ENCODE results near the gene C3orf18. TPM values are rescaled to one million over a fixed set of nuclear protein-coding genes. Genes with fewer than 3 reads are reported as not detected.

Gene C3orf18
- total RNA-seq, 1 donor from 2014 or later = 7.2 TPM

DNA sequence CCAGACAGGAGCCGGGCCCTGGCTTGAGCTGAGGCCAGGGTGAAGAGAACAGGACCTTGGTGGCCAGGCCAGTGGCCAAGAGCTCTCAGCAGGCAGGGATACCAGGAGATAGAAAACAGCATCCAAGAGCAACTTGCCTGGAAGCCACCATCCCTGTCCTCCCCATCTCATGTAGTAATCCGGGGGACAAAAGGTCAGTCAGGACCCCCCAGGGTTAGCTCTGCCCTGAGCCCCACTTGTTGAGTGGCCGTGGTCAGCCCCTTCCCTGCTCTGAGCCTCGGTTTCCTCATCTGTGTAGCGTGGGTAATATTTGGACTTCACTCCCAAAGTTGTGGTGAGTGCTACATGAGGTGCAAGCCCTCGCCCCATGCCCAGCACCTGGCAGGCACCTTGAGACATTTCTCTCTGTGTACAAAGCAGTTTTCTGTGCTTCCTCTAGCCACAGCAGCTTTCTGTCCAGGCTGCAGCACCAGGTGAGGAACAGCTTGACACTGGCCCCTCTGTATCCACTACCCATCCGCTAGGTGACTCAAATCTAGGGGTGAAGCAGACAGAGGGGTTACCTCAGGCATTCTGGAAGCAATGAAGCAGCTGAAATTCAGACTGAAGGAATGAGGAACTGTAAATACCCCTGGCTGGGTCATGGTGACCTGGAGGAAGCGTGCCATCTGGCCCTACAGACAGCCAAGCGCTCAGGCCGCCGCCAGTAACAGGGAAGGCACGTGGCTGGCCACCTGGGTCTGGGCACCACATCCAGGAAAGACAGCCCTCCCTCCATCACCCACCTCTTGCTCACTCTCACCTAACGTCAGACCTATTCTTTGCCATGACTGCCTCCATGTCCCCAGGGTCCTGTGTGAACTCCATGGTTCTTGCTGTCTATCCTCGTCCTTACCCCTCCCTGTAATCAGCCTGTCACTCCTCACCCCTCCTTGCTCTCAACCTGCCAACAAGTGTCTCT, 37.4 kb upstream of the C3orf18 start:
- Histone ChIP-seq H3K9ac (ENCODE audit: low read length) (no peak overlapping the region), H3K27me3 (ENCODE audit: insufficient read depth, low read length) (no peaks in the 10 kb centered on the region), H3K4me1 (ENCODE audit: insufficient read depth, low read length) (peaks cover 18% of the 10 kb centered on the region), H3K4me2 (ENCODE audit: low read length) (no peak overlapping the region), H2AFZ (ENCODE audit: low read depth, low read length) (no peak overlapping the region), H4K20me1 (ENCODE audit: insufficient read depth, low read length) (no peaks in the 10 kb centered on the region), H3K9me3 (ENCODE audit: insufficient read depth, low read depth, low read length) (no peaks in the 10 kb centered on the region), H3K36me3 (ENCODE audit: insufficient read depth, low read length) (no peaks in the 10 kb centered on the region), H3K27ac (ENCODE audit: low read depth, low read length) (no peak overlapping the region), H3K4me3 (ENCODE audit: insufficient read depth, low read depth, low read length) (no peak overlapping the region), H3K79me2 (ENCODE audit: insufficient read depth, low read length) (no peaks in the 10 kb centered on the region)
- no peak for FAIRE-seq
- no peak overlapping the region for H3K27ac Mint-ChIP-seq (ENCODE audit: unreplicated experiment)
- peaks cover 49% of the 10 kb centered on the region for H3K27me3 Mint-ChIP-seq (ENCODE audit: low read depth, unreplicated experiment)
- no peak overlapping the region for H3K4me3 Mint-ChIP-seq (ENCODE audit: unreplicated experiment)
- no peaks in the 10 kb centered on the region for H3K9me3 Mint-ChIP-seq (ENCODE audit: unreplicated experiment)
- H3K36me3 Mint-ChIP-seq (ENCODE audit: low read depth, unreplicated experiment) = peaks cover 3% of the 10 kb centered on the region
- no peak for TF ChIP-seq EZH2 (IDR thresholded peaks at IDR 0.05; ENCODE audit: insufficient read depth, low read length)
- TF ChIP-seq, protein P1, sequence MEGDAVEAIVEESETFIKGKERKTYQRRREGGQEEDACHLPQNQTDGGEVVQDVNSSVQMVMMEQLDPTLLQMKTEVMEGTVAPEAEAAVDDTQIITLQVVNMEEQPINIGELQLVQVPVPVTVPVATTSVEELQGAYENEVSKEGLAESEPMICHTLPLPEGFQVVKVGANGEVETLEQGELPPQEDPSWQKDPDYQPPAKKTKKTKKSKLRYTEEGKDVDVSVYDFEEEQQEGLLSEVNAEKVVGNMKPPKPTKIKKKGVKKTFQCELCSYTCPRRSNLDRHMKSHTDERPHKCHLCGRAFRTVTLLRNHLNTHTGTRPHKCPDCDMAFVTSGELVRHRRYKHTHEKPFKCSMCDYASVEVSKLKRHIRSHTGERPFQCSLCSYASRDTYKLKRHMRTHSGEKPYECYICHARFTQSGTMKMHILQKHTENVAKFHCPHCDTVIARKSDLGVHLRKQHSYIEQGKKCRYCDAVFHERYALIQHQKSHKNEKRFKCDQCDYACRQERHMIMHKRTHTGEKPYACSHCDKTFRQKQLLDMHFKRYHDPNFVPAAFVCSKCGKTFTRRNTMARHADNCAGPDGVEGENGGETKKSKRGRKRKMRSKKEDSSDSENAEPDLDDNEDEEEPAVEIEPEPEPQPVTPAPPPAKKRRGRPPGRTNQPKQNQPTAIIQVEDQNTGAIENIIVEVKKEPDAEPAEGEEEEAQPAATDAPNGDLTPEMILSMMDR (IDR thresholded peaks at IDR 0.05; ENCODE audit: insufficient read depth, low read depth, low read length) = no peak
- no peak for DNase-seq (ENCODE audit: low read depth)
- H3K4me1 Mint-ChIP-seq (ENCODE audit: low read depth, unreplicated experiment) = peaks cover 13% of the 10 kb centered on the region

DNA sequence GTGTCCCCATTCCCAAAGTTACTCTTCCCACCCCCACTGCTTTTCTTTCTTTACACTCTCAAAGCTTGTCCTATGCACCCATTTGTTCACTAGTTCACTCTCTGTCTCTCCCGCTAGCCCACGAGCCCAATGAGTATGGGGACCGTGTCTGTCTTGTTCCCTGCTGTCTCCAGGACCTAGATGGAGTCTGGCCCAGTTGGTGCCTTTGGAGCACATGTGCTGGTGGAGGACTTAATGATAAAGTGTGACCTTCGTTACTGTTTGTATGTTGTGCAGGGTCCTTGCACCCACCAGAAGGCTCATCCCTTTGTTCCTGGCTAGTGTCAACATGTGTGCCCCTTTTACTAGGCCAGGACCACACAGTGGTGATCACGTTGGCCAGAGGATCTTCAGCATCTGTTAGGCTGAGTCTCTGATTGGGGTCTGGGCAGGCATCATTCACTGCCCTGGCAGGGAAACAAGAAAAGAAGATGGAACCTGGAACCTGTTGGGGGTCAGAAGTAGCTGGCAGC, 36.6 kb upstream of the C3orf18 start:
- Histone ChIP-seq H2AFZ (ENCODE audit: low read depth, low read length) (no peak overlapping the region), H4K20me1 (ENCODE audit: insufficient read depth, low read length) (no peaks in the 10 kb centered on the region), H3K4me3 (ENCODE audit: insufficient read depth, low read depth, low read length) (no peak overlapping the region), H3K79me2 (ENCODE audit: insufficient read depth, low read length) (no peaks in the 10 kb centered on the region), H3K27me3 (ENCODE audit: insufficient read depth, low read length) (no peaks in the 10 kb centered on the region), H3K4me1 (ENCODE audit: insufficient read depth, low read length) (peaks cover 18% of the 10 kb centered on the region), H3K9me3 (ENCODE audit: insufficient read depth, low read depth, low read length) (no peaks in the 10 kb centered on the region), H3K36me3 (ENCODE audit: insufficient read depth, low read length) (no peaks in the 10 kb centered on the region), H3K9ac (ENCODE audit: low read length) (no peak overlapping the region), H3K4me2 (ENCODE audit: low read length) (no peak overlapping the region), H3K27ac (ENCODE audit: low read depth, low read length) (no peak overlapping the region)
- Mint-ChIP-seq H3K4me3 (ENCODE audit: unreplicated experiment) (no peak overlapping the region), H3K4me1 (ENCODE audit: low read depth, unreplicated experiment) (peaks cover 13% of the 10 kb centered on the region), H3K36me3 (ENCODE audit: low read depth, unreplicated experiment) (no peaks in the 10 kb centered on the region), H3K27me3 (ENCODE audit: low read depth, unreplicated experiment) (peaks cover 44% of the 10 kb centered on the region), H3K9me3 (ENCODE audit: unreplicated experiment) (no peaks in the 10 kb centered on the region), H3K27ac (ENCODE audit: unreplicated experiment) (no peak overlapping the region)
- DNase-seq (ENCODE audit: low read depth) (no peak), FAIRE-seq (no peak)
- TF ChIP-seq EZH2 (IDR thresholded peaks at IDR 0.05; ENCODE audit: insufficient read depth, low read length) = no peak
- TF ChIP-seq, protein P1 (IDR thresholded peaks at IDR 0.05; ENCODE audit: insufficient read depth, low read depth, low read length) = no peak
